GM19023 (cell line): ENCODE data around the gene MAML3.

Experiments used
- ATAC-seq: cut with Tn5 transposase; IDR thresholded peaks from one replicate; pipeline ENCODE4 v1.9.1; 2021; ENCODE audit warnings: mild to moderate bottlenecking, moderate library complexity; ENCODE audit not compliant: unreplicated experiment

MAML3 gene

DNA sequence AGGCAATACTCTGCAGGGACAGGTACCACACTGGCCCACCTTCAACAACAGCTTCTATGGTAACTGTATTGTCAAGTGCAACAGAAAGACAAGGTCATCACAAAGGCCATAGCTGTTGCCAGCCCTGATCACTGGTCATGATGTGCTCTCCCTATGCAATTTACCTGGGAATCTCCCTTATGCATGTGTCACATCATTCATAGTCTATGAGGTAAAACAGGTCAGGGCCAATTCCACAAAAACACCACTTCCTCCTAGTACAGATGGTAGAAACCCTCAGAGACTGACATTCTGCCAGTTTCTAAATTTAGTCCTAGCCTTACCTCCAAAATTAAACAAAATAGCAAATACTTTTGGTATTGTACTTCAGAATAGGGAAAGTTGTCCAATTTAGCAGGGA lies 355.5 kb downstream of the MAML3 start:
- no peak for ATAC-seq

DNA sequence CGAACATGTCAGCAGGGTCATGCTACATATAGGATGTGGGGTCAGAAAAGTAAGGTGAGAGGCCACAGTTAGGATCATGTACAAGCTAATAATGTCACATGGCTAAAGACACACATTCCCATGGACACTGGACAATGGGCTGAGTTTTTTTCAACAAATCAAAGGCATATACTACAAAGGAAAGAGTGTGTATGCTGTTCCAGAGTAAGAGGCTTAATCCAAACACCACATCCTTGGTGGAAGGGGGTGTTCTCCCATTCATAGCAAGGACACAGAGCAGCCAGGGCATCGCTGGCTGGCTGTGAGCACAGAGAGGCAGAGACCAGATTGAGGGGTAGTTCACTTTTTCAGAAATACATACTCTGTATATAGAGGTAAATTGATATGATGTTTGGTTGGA lies 356.7 kb downstream of the MAML3 start:
- ATAC-seq: no peak

- no peak for ATAC-seq
Measured at GRCh38 chr4:139795527-139796314, 358.3 kb downstream of the MAML3 start.

DNA sequence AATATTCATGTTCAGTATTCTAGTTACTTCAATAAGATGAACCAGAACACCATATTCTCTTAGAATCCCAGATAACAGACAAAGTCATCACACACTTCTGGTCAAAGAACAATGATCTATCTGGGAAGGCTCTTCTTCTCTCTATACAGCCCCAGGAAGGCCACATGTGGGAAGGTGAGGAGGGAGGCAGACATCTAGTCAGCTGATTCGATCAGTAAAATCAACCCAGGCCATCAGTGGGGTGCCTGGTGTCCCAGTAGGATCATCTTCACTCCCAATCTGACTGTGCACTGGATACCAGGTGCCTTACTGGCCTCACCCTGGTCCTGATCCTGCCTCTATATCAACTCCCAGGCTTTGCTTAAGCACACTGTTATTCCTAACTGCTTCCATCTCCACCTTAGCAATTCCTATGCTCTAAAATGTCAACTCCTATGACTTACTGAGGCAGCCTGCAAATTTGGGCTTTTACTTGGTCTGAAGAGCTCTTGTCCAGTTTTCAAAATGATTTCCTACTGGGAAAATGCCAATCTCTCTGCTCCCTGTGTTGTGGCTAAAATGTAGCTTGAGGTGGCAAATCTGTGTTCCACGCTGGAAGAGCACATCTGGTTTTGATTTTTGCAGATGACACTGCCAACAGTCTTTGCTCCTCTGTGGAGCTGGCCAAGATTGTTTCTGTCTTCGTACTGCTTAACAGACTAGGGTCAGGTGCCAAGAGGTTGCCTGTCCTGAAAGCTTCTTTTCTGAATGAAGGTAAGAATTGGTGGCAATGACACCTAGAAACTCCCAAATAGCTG lies 359.6 kb downstream of the MAML3 start:
- no peak for ATAC-seq

GRCh38 chr4:139791681-139792080 lies 362.3 kb downstream of the MAML3 start:
- ATAC-seq: no peak

DNA sequence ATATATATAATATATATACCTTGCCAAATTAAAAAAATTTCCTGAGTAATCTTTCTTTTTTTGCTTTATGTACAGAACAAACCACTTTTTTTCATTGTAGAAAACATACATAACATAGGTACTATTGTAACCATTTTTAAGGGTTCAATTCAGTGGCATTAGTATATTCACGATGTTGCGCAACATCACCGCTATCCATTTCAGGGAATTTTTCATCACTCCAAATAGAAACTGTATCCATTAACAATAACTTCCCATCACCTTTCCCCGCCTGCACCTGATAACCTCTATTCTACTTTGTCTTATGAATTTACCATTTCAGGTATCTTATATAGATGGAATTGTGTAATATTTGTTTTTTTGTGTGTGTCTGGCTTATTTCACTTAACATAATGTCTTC lies 363.7 kb downstream of the MAML3 start:
- ATAC-seq: no peak

DNA sequence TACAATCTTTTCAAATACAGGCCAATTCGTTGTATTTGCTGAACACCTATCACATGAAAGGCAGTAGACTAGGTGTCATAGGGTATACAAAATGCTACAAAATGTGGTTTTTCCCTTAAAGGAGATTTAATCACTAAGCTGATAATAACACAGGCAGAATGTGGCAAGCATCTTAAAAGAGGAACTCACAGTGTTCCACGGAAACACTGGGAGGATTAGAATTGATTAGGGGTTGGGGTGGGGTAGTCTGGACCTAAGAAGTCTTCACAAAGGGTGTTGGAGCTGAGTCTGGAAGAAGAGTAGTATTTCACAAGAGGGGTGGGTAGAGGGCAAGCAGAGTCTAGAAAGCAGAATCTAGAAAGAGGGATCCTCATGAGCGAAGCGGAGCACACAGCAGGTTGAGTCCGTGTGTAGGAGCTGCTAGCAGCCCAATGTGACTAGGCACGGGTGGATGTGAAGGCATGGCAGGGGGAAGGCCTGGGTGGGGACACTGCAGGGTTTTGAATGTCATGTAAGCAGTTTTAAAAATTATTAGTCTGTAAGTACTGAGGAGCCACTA lies 364.8 kb downstream of the MAML3 start:
- ATAC-seq: no peak

GRCh38 chr4:139786494-139787354 lies 367.3 kb downstream of the MAML3 start:
- ATAC-seq: no peak

- no peak for ATAC-seq
Measured at GRCh38 chr4:139785356-139785755, 368.6 kb downstream of the MAML3 start.

DNA sequence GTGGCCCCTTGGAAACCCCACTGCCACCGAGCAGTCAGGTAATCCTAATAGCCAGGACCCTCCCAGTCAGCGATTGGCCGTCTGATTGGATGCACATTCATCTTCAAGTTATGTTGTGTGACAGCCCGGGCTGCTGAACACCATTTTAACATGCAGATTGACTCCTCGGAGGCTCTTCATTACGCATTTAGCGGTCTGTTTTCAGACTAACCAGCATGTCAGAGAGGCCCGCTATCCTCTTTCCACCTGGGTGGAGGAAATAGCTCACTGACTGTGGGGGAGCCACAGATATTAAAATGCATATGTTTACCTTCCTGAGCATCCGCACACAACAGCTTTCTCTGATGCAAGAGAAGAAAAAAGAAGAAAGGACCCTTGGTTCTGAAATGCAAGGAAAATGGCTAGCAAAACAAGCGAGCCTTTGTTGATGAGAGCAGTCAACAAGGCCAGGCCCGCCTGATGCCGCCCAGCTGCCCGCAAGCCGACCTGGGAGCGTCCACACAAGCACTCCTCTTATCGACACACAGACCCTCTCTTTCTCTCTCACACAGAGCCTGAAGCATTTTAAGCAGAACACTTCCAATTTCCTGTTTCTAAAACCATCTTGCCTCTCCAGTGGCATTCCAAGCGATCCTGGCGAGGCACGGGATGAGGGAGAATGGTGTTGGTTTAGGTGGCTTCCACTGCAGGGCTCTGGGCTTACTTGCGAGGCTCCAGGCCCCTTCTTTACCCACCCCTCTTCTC lies 370.1 kb downstream of the MAML3 start:
- ATAC-seq: no peak

DNA sequence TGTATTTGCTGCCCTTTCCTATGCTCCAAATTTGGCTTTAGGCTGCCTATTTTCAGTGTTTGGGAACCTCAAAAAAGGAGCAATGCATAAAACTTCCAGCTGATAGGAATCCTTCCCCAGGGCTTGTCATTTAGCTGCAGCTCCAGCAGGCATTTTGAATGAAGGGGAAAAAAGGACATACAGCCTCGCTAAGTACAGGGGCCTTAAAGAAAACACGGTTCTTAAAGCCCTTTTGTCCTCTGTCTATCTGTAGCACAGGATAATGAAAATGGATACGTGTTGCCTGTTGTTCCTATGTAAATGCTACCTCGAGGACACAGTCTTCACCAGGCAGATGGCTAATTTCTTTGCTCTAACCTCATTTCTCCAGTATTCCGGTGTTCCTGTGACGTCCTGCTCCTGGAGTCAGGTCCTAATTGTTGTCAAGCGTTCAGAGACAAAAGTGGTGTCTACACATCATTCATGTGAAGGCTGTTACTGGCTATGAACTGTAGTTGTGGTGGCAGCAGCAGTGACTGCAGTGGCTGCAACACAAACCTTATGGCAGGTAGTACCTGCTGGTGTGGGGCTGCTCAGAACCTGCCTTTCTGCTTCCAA lies 371.0 kb downstream of the MAML3 start:
- no peak for ATAC-seq

DNA sequence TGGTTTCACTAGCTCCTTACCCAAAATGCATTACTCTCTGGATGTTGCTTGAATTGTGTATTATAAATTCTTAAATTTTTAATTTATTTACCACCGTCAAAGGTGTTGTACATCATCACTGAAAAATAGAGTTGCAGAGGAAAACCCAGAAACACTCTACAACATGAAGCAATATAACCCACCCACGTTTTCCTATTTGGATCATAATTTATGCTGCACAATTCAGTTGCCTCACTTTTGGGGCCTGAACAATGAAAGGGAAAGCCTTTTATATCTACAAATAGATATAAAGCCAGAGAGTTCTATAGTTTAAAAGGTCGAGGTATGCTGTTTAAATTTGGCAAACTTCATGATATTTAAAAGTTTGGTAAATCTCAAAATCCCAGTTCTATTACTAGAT lies 372.9 kb downstream of the MAML3 start:
- ATAC-seq: no peak

- ATAC-seq: no peak
Measured at GRCh38 chr4:139779691-139780090, 374.3 kb downstream of the MAML3 start.

GRCh38 chr4:139777757-139778156 lies 376.2 kb downstream of the MAML3 start:
- ATAC-seq: no peak

GRCh38 chr4:139776235-139776634 lies 377.7 kb downstream of the MAML3 start:
- no peak for ATAC-seq

- no peak for ATAC-seq
Measured at GRCh38 chr4:139774759-139775487, 379.1 kb downstream of the MAML3 start.

GRCh38 chr4:139773560-139774318 lies 380.2 kb downstream of the MAML3 start:
- no peak for ATAC-seq

GRCh38 chr4:139770361-139770760 lies 383.6 kb downstream of the MAML3 start:
- no peak for ATAC-seq

GRCh38 chr4:139769364-139769763 lies 384.6 kb downstream of the MAML3 start:
- ATAC-seq: no peak
